Neural progenitor cell (in vitro differentiated cells): ENCODE measurements around the gene NAP1L4. TPM values are rescaled to one million over a fixed set of nuclear protein-coding genes. Genes with fewer than 3 reads are reported as not detected.

ENCODE experiments used
- DNase-seq: peaks from one replicate; pipeline ENCODE4 v3.0.0-alpha.2; 2016; ENCODE audit warnings: low spot score
- H2AFZ ChIP-seq: fragments of 200-600 bp; sonication (generic); replicated peaks from 2 replicates; pipeline ENCODE4 v1.6.1; 2016; ENCODE audit warnings: antibody characterized with exemption
- H3F3A ChIP-seq: fragments of 200-600 bp; sonication (generic); 2 replicates; pipeline ENCODE4 v1.6.1; 2016; ENCODE audit warnings: antibody characterized with exemption, low read depth
- H3K27ac ChIP-seq: fragments of 200-600 bp; sonication (generic); 2 replicates; pipeline ENCODE4 v1.5.1; 2016; ENCODE audit warnings: mild to moderate bottlenecking
- H3K27me3 ChIP-seq: fragments of 200-600 bp; sonication (generic); 2 replicates; pipeline ENCODE4 v1.6.1; 2016; ENCODE audit warnings: mild to moderate bottlenecking, moderate library complexity
- H3K36me3 ChIP-seq: fragments of 200-600 bp; sonication (generic); 2 replicates; pipeline ENCODE4 v1.5.1; 2016
- H3K4me1 ChIP-seq: fragments of 200-600 bp; sonication (generic); 2 replicates; pipeline ENCODE4 v1.6.1; 2016; ENCODE audit warnings: mixed run types
- H3K4me2 ChIP-seq: fragments of 200-600 bp; sonication (generic); 2 replicates; pipeline ENCODE4 v1.6.1; 2016
- H3K4me3 ChIP-seq: fragments of 200-600 bp; sonication (generic); 2 replicates; pipeline ENCODE4 v1.5.1; 2016
- H3K79me2 ChIP-seq: fragments of 200-600 bp; sonication (generic); 2 replicates; pipeline ENCODE4 v1.6.1; 2016; ENCODE audit warnings: low read depth
- H3K9ac ChIP-seq: fragments of 200-600 bp; sonication (generic); 2 replicates; pipeline ENCODE4 v1.6.1; 2016
- H3K9me3 ChIP-seq: fragments of 200-600 bp; sonication (generic); 2 replicates; pipeline ENCODE4 v1.5.1; 2016; ENCODE audit warnings: low read depth
- H4K20me1 ChIP-seq: fragments of 200-600 bp; sonication (generic); 2 replicates; pipeline ENCODE4 v1.6.1; 2016; ENCODE audit warnings: low read depth
- H3K27ac Mint-ChIP-seq: 3 replicates; pipeline ENCODE4 v1.8.0; 2021; ENCODE audit warnings: mixed read lengths
- H3K27me3 Mint-ChIP-seq: 2 replicates; pipeline ENCODE4 v1.8.0; 2022; ENCODE audit warnings: low read depth, mild to moderate bottlenecking, inconsistent platforms, moderate library complexity, mixed read lengths; ENCODE audit not compliant: insufficient read depth
- H3K36me3 Mint-ChIP-seq: 3 replicates; pipeline ENCODE4 v1.8.0; 2021; ENCODE audit warnings: mixed read lengths
- H3K4me1 Mint-ChIP-seq: 3 replicates; pipeline ENCODE4 v1.8.0; 2021; ENCODE audit warnings: mixed read lengths
- H3K4me3 Mint-ChIP-seq: 3 replicates; pipeline ENCODE4 v1.8.0; 2021; ENCODE audit warnings: mild to moderate bottlenecking, moderate library complexity, mixed read lengths
- H3K9me3 Mint-ChIP-seq: 3 replicates; pipeline ENCODE4 v1.8.0; 2020; ENCODE audit warnings: mixed read lengths
- EZH2 ChIP-seq: fragments of 200-600 bp; sonication (generic); IDR thresholded peaks from 2 replicates; pipeline ENCODE4 v1.6.1; 2017; ENCODE audit warnings: antibody characterized with exemption, mild to moderate bottlenecking, moderate library complexity
- EZH2phosphoT487 ChIP-seq: fragments of 200-600 bp; sonication (generic); IDR thresholded peaks from 2 replicates; pipeline ENCODE4 v1.6.1; 2017; ENCODE audit warnings: antibody characterized with exemption
- total RNA-seq: library from RNA; depleted of rRNA; stranded (reverse); fragments of >200 nt; gene quantifications from 2 replicates; pipeline ENCODE4 v1.2.3, GENCODE V29; 2015; ENCODE audit warnings: low replicate concordance
- TF ChIP-seq, protein P1 (sequence below): fragments of 200-600 bp; sonication (generic); IDR thresholded peaks from 2 replicates; pipeline ENCODE4 v1.5.1; 2017; ENCODE audit warnings: antibody characterized with exemption, mild to moderate bottlenecking

Gene NAP1L4
- total RNA-seq, 1 donor from 2014 or later = 191 TPM

DNA sequence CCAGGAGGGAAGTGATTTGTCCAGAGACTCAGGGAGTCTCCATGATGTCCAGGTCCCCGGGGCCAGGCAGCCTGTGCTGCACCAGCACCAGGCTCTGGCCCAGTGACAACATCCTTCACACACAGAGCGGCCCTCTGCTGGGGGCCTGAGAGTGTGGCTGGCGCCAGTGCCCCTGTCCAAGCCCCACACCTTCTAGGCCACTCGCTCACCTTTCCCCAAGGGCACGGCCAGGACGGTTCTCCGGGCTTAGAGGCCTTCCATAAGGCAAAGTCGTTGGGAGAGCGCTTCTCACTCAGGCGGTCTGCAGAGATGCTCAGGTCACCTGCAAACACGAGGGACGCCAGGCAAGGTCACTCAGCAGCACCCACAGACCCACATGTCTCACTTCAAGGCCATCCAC, 27.9 kb upstream of the NAP1L4 start:
- TF ChIP-seq EZH2phosphoT487 (no peak), EZH2 (no peak)
- TF ChIP-seq, protein P1, sequence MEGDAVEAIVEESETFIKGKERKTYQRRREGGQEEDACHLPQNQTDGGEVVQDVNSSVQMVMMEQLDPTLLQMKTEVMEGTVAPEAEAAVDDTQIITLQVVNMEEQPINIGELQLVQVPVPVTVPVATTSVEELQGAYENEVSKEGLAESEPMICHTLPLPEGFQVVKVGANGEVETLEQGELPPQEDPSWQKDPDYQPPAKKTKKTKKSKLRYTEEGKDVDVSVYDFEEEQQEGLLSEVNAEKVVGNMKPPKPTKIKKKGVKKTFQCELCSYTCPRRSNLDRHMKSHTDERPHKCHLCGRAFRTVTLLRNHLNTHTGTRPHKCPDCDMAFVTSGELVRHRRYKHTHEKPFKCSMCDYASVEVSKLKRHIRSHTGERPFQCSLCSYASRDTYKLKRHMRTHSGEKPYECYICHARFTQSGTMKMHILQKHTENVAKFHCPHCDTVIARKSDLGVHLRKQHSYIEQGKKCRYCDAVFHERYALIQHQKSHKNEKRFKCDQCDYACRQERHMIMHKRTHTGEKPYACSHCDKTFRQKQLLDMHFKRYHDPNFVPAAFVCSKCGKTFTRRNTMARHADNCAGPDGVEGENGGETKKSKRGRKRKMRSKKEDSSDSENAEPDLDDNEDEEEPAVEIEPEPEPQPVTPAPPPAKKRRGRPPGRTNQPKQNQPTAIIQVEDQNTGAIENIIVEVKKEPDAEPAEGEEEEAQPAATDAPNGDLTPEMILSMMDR = no peak
- H2AFZ ChIP-seq = no peak overlapping the region
- no peak overlapping the region for H3K9ac ChIP-seq
- Mint-ChIP-seq H3K36me3 (peaks cover 22% of the 10 kb centered on the region), H3K4me1 (peaks cover 5% of the 10 kb centered on the region), H3K9me3 (no peaks in the 10 kb centered on the region), H3K4me3 (no peak overlapping the region), H3K27me3 (peaks cover 4% of the 10 kb centered on the region), H3K27ac (no peak overlapping the region)
- no peak for DNase-seq
- H3K4me2 ChIP-seq = no peak overlapping the region
- H3K27ac ChIP-seq = no peak overlapping the region
- peaks cover 6% of the 10 kb centered on the region for H3K4me1 ChIP-seq
- H3K4me3 ChIP-seq = no peak overlapping the region
- H3K9me3 ChIP-seq = no peaks in the 10 kb centered on the region
- H4K20me1 ChIP-seq = peaks cover 4% of the 10 kb centered on the region
- no peaks in the 10 kb centered on the region for H3K36me3 ChIP-seq
- no peaks in the 10 kb centered on the region for H3K27me3 ChIP-seq
- H3F3A ChIP-seq = no peaks in the 10 kb centered on the region
- H3K79me2 ChIP-seq = no peaks in the 10 kb centered on the region

DNA sequence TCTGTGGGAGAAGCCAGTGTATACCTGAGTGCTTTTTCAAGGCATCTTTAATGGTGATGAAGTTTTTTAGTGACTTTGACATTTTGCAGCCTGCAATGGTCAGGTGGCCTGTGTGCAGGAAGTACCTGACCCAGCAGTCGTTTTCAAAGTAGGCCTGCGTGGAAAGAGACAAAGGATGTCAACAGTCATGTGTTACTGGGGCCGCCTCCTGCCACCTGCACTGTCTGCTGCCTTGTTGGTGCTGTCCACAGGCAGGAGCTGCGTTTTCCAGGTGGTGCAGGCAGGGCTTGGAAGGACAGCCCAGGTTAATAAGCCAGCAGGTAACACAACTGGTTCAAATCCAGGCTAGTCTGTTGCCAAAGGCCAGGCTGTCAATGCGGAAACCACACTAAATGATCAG, 26.5 kb upstream of the NAP1L4 start:
- Mint-ChIP-seq H3K27me3 (peaks cover 5% of the 10 kb centered on the region), H3K4me1 (peaks cover 5% of the 10 kb centered on the region), H3K9me3 (no peaks in the 10 kb centered on the region), H3K36me3 (peaks cover 21% of the 10 kb centered on the region), H3K27ac (no peak overlapping the region), H3K4me3 (no peak overlapping the region)
- Histone ChIP-seq H3K4me1 (peaks cover 6% of the 10 kb centered on the region), H3K4me2 (no peak overlapping the region), H3K9me3 (no peaks in the 10 kb centered on the region), H4K20me1 (peaks cover 4% of the 10 kb centered on the region), H2AFZ (no peak overlapping the region), H3K4me3 (no peak overlapping the region), H3K27me3 (no peaks in the 10 kb centered on the region), H3K27ac (no peak overlapping the region), H3F3A (no peaks in the 10 kb centered on the region), H3K9ac (no peak overlapping the region), H3K36me3 (no peaks in the 10 kb centered on the region), H3K79me2 (no peaks in the 10 kb centered on the region)
- no peak for DNase-seq
- TF ChIP-seq, protein P1 = no peak
- TF ChIP-seq EZH2phosphoT487 = no peak
- TF ChIP-seq EZH2 = no peak

DNA sequence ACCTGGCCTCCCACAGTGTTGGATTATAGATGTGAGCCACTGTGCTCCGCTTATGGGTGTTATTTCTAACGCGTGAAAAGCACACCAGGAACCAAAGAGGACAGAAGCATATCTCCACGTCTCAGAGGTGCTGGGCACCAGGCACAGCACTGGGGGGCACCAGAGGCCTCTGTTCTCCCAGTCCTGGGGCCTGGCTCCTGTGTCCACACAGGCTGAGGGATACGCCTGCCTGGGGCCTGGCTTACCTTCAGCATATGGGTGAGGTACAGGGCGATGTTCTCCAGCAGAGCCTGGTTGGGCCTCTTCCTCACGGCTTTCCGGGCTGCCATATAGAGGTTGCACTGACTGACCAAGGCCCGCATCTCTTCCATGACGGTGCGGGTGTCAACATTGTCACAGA, 24.7 kb upstream of the NAP1L4 start:
- H3K9ac ChIP-seq = no peak overlapping the region
- Mint-ChIP-seq H3K27ac (no peak overlapping the region), H3K36me3 (peaks cover 13% of the 10 kb centered on the region), H3K4me3 (no peak overlapping the region), H3K9me3 (no peaks in the 10 kb centered on the region), H3K4me1 (no peaks in the 10 kb centered on the region), H3K27me3 (peaks cover 5% of the 10 kb centered on the region)
- no peak overlapping the region for H3K27ac ChIP-seq
- H4K20me1 ChIP-seq = peaks cover under 1% of the 10 kb centered on the region
- H3K4me2 ChIP-seq = no peak overlapping the region
- DNase-seq = no peak
- H3F3A ChIP-seq = no peaks in the 10 kb centered on the region
- no peaks in the 10 kb centered on the region for H3K36me3 ChIP-seq
- no peaks in the 10 kb centered on the region for H3K9me3 ChIP-seq
- no peaks in the 10 kb centered on the region for H3K27me3 ChIP-seq
- TF ChIP-seq EZH2phosphoT487 = no peak
- no peak for TF ChIP-seq EZH2
- TF ChIP-seq, protein P1 = no peak
- no peak overlapping the region for H3K4me3 ChIP-seq
- no peak overlapping the region for H2AFZ ChIP-seq
- H3K79me2 ChIP-seq = no peaks in the 10 kb centered on the region
- H3K4me1 ChIP-seq = peaks cover 6% of the 10 kb centered on the region
